Endothelial cell of umbilical vein (primary cell): ENCODE results near the gene AGRN.
"Not testable (repeated sequence)": the region's sequence is repeated elsewhere in the genome, so short reads cannot be mapped to it uniquely, and the experiment has no call there.

Source experiments
- CTCF ChIP-seq, 2 donors: IDR thresholded peaks; 1 replicate in 1 of 2; 2 replicates in 1 of 2; pipeline ENCODE4 v1.5.1; 2011; ENCODE audit warnings: low read length in 2 of 2, mild to moderate bottlenecking in 2 of 2, moderate library complexity in 2 of 2, control low read depth in 1 of 2, inconsistent platforms in 1 of 2, low read depth in 1 of 2; ENCODE audit not compliant: insufficient read depth in 1 of 2; ENCODE audit errors: extremely low read depth in 1 of 2
- EZH2 ChIP-seq: IDR thresholded peaks from 2 replicates; pipeline ENCODE4 v1.6.1; 2012; ENCODE audit warnings: borderline replicate concordance, low read depth, mild to moderate bottlenecking, moderate library complexity, low read length, inconsistent platforms; ENCODE audit not compliant: severe bottlenecking
- FOS ChIP-seq: IDR thresholded peaks from 2 replicates; pipeline ENCODE4 v1.6.1; 2011; ENCODE audit warnings: mild to moderate bottlenecking, low read length, moderate library complexity, borderline replicate concordance; ENCODE audit not compliant: insufficient read depth
- GATA2 ChIP-seq: IDR thresholded peaks from 2 replicates; pipeline ENCODE4 v1.7.0; 2011; ENCODE audit warnings: low read depth, mild to moderate bottlenecking, moderate library complexity, mixed read lengths, low read length; ENCODE audit not compliant: insufficient read length, insufficient read depth
- JUN ChIP-seq: IDR thresholded peaks from 2 replicates; pipeline ENCODE4 v1.6.1; 2011; ENCODE audit warnings: borderline replicate concordance, low read depth; ENCODE audit not compliant: insufficient read length, insufficient read depth
- MYC ChIP-seq: IDR thresholded peaks from one replicate; pipeline ENCODE4 v1.6.1; 2011; ENCODE audit warnings: mild to moderate bottlenecking, low read depth, low read length
- POLR2A ChIP-seq: IDR thresholded peaks from 2 replicates; pipeline ENCODE4 v1.6.1; 2012; ENCODE audit warnings: low read depth, mild to moderate bottlenecking, control low read depth, low read length
- POLR2AphosphoS5 ChIP-seq: IDR thresholded peaks from 2 replicates; pipeline ENCODE4 v1.6.1; 2012; ENCODE audit warnings: low read depth, mild to moderate bottlenecking, control low read depth, low read length, moderate library complexity; ENCODE audit not compliant: insufficient read depth
- TF ChIP-seq, protein P1 (sequence below): IDR thresholded peaks from 2 replicates; pipeline ENCODE4 v1.6.1; 2011; ENCODE audit not compliant: insufficient read depth, insufficient read length

- not testable (repeated sequence) for TF ChIP-seq POLR2A; CTCF (IDR thresholded peaks at IDR 0.05; ENCODE audit: extremely low read depth in 1 of 2, insufficient read depth in 1 of 2, low read depth in 1 of 2, low read length in 2 of 2); FOS; GATA2; EZH2; JUN; POLR2AphosphoS5; MYC
- TF ChIP-seq, protein P1, sequence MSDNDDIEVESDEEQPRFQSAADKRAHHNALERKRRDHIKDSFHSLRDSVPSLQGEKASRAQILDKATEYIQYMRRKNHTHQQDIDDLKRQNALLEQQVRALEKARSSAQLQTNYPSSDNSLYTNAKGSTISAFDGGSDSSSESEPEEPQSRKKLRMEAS, result not testable (repeated sequence)
Measured at GRCh38 chr1:1017397-1018320, 2.3 kb upstream of the AGRN start.
